Activated CD8-positive, alpha-beta T cell treated with anti-CD3 and anti-CD28 coated beads for 36 hours (primary cell): ENCODE data around the gene COL6A3. TPM values are rescaled to one million over a fixed set of nuclear protein-coding genes. Genes with fewer than 3 reads are reported as not detected.
A peak's percentile ranks its signal among the peaks of the same experiment; 100 is the strongest.

Source experiments
- ATAC-seq: fragments of 200-7000 bp; cut with Tn5 transposase; one replicate; pipeline ENCODE4 v1.10.0; 2021; ENCODE audit warnings: mild to moderate bottlenecking, moderate library complexity
- CTCF ChIA-PET: fragments of 350-600 bp; sonication (Branson Sonifier 250); formaldehyde crosslinking; loops from one replicate; lab custom pipeline; 2021; ENCODE audit warnings: antibody characterized with exemption; lab: Charles Lee
- POLR2A ChIA-PET: fragments of 350-600 bp; sonication (Branson Sonifier 250); formaldehyde crosslinking; loops from one replicate; lab custom pipeline; 2021; ENCODE audit warnings: antibody characterized with exemption; lab: Charles Lee
- DNase-seq: peaks from one replicate; pipeline ENCODE4 v3.0.0-alpha.2; 2020
- H3K27ac Mint-ChIP-seq: one replicate; pipeline ENCODE4 v1.8.0; 2021; ENCODE audit warnings: mild to moderate bottlenecking, mixed read lengths
- H3K27me3 Mint-ChIP-seq: one replicate; pipeline ENCODE4 v1.8.0; 2021; ENCODE audit warnings: mixed read lengths
- H3K36me3 Mint-ChIP-seq: one replicate; pipeline ENCODE4 v1.8.0; 2021; ENCODE audit warnings: low read depth, mixed read lengths
- H3K4me1 Mint-ChIP-seq: one replicate; pipeline ENCODE4 v1.8.0; 2021; ENCODE audit warnings: low read depth, mixed read lengths
- H3K4me3 Mint-ChIP-seq: one replicate; pipeline ENCODE4 v1.8.0; 2021; ENCODE audit warnings: mild to moderate bottlenecking, moderate library complexity, mixed read lengths
- H3K9me3 Mint-ChIP-seq: one replicate; pipeline ENCODE4 v1.8.0; 2021; ENCODE audit warnings: mixed read lengths
- CTCF ChIP-seq: fragments of 200-600 bp; IDR thresholded peaks from one replicate; pipeline ENCODE4 v1.8.0; 2022; ENCODE audit warnings: antibody characterized with exemption, mild to moderate bottlenecking
- intact Hi-C: fragments of 100-400 bp; cut with micrococcal nuclease; formaldehyde crosslinking; loops from one replicate; pipeline ENCODE4 v1.10.0; 2022
- total RNA-seq, 2 experiments: library from RNA; stranded (reverse); gene quantifications; one replicate each; pipeline ENCODE4 v1.2.3, GENCODE V29; 2021

The COL6A3 gene
- total RNA-seq, 2 experiments from 2014 or later = 4.0 to 4.1 TPM

- H3K27ac Mint-ChIP-seq = peak overlapping the region; percentile 20
- no peaks in the 10 kb centered on the region for H3K27me3 Mint-ChIP-seq
- H3K36me3 Mint-ChIP-seq = no peaks in the 10 kb centered on the region
- DNase-seq = no peak
- CTCF ChIA-PET = interaction anchor here (0.6 to 2.5 kb wide), 5 partner anchors 8 to 39 kb away, joined by 3 to 15 read pairs (median 4); no protein-coding TSS in a partner anchor
- POLR2A ChIA-PET = interaction anchor here (1.5 kb wide), 1 partner anchor 9 kb away, joined by 5 read pairs; no protein-coding TSS in a partner anchor
- peaks cover 4% of the 10 kb centered on the region for H3K9me3 Mint-ChIP-seq
- peaks cover 86% of the 10 kb centered on the region for H3K4me1 Mint-ChIP-seq
- H3K4me3 Mint-ChIP-seq = no peak overlapping the region
- TF ChIP-seq CTCF = no peak
- no peak for ATAC-seq
- intact Hi-C loops = loop anchor here (10.0 kb wide), 1 partner anchor 257 kb away; no protein-coding TSS in a partner anchor
Measured at GRCh38 chr2:237437566-237437965, 23.6 kb upstream of the COL6A3 start.

- DNase-seq (no peak), ATAC-seq (no peak)
- POLR2A ChIA-PET = interaction anchor here (1.1 kb wide), 1 partner anchor 257 kb away, joined by 3 read pairs; no protein-coding TSS in a partner anchor
- peak overlapping the region; percentile 66 for H3K27ac Mint-ChIP-seq
- peaks cover 4% of the 10 kb centered on the region for H3K9me3 Mint-ChIP-seq
- no peaks in the 10 kb centered on the region for H3K36me3 Mint-ChIP-seq
- H3K4me3 Mint-ChIP-seq = no peak overlapping the region
- intact Hi-C loops = loop anchor here (10.0 kb wide), 1 partner anchor 259 kb away; no protein-coding TSS in a partner anchor
- CTCF ChIA-PET = interaction anchor here (0.9 to 3.5 kb wide), 7 partner anchors 15 to 145 kb away, joined by 3 to 39 read pairs (median 5); no protein-coding TSS in a partner anchor
- H3K27me3 Mint-ChIP-seq = no peaks in the 10 kb centered on the region
- TF ChIP-seq CTCF = no peak
- H3K4me1 Mint-ChIP-seq = peaks cover 86% of the 10 kb centered on the region
Measured at GRCh38 chr2:237435844-237436587, 22.1 kb upstream of the COL6A3 start.

DNA sequence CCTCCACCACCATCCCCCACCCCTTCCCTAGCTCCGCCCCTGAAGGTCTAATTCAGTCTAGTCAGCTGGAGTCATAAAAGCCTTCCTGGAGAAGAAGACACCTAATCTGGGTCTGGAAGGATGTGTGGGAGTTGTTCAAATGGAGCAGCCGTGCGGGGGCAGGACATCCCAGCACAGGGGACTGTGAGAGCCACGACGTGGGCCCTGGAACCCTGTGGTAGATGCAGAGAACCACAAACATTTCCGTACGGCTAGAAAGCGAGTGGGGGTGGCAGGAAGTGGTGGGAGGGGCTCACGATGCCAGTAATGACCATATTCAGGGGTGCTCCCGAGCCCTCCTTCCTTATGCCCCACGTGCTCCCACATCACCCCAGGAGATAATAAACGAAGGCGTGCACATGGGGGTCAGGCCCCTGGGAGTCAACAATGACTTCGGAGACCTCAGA lies 20.9 kb upstream of the COL6A3 start:
- no peak for TF ChIP-seq CTCF
- peak; percentile 94 for DNase-seq
- H3K27ac Mint-ChIP-seq = peak overlapping the region; percentile 97

DNA sequence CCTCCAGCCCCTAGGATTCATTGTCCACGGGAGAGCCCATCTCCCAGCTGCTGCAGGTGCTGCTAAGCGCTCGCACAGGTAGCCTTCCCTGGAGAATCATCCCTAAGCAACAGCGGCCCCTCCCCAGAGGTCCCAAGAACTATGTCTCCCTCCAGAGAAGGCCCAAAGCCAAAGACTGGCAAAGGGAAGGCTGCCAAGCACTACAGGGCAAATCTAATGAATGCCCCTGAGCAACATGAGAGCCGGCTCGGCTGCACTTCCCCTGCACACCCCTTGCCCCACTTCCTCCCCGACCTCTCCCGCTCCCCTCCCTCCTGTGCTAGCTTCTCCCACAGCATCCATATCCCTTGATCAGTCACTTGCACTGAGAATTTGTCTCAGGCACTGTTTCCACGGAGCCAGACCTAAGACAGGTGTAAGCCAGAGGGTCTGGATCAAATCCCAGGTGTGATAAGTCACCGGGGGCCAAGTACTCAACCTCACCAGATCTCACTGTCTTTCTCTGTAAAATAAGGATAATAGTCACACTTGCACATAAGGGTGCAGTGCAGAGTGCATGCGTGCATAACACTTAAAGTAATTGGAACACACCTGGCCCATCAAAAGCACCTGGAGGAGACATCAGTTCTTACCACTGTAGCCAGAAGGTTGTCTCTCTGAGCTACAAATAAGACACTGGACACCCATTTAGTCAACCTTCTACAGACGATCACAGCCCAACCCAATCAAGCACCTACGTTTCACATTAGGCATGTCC lies 20.1 kb upstream of the COL6A3 start:
- CTCF ChIA-PET = interaction anchor here (0.7 to 3.5 kb wide), 6 partner anchors 8 to 279 kb away, joined by 3 to 39 read pairs (median 5); no protein-coding TSS in a partner anchor
- Mint-ChIP-seq H3K4me1 (peaks cover 89% of the 10 kb centered on the region), H3K9me3 (peaks cover 4% of the 10 kb centered on the region), H3K27me3 (no peaks in the 10 kb centered on the region), H3K27ac (peak overlapping the region; percentile 97), H3K4me3 (peak overlapping the region; percentile 78), H3K36me3 (peaks cover 4% of the 10 kb centered on the region)
- no peak for ATAC-seq
- no peak for TF ChIP-seq CTCF
- intact Hi-C loops = loop anchor here (5.0 to 10.0 kb wide), 2 partner anchors 261 to 277 kb away; no protein-coding TSS in a partner anchor
- POLR2A ChIA-PET = interaction anchor here (0.7 to 2.8 kb wide), 4 partner anchors 7 to 22 kb away, joined by 3 to 11 read pairs (median 6); no protein-coding TSS in a partner anchor
- no peak for DNase-seq

More for the DNA sequence above, 20.9 kb upstream of the COL6A3 start:
- intact Hi-C loops = loop anchor here (5.0 to 10.0 kb wide), 2 partner anchors 260 to 278 kb away; no protein-coding TSS in a partner anchor
- H3K36me3 Mint-ChIP-seq = peaks cover 4% of the 10 kb centered on the region
- ChIA-PET CTCF (interaction anchor here (0.7 to 3.5 kb wide), 8 partner anchors 8 to 280 kb away, joined by 3 to 39 read pairs (median 4); no protein-coding TSS in a partner anchor), POLR2A (interaction anchor here (0.7 to 1.1 kb wide), 6 partner anchors 9 to 258 kb away, joined by 3 to 5 read pairs (median 4); no protein-coding TSS in a partner anchor)
- H3K4me1 Mint-ChIP-seq = peaks cover 86% of the 10 kb centered on the region
- peak overlapping the region; percentile 78 for H3K4me3 Mint-ChIP-seq
- no peaks in the 10 kb centered on the region for H3K27me3 Mint-ChIP-seq
- H3K9me3 Mint-ChIP-seq = peaks cover 6% of the 10 kb centered on the region
- peak; percentile 43 for ATAC-seq
